Cardiac muscle cell (in vitro differentiated cells and primary cell): ENCODE data around the gene DNASE1L1. TPM values are rescaled to one million over a fixed set of nuclear protein-coding genes. Genes with fewer than 3 reads are reported as not detected.
A peak's percentile ranks its signal among the peaks of the same experiment; 100 is the strongest.

ENCODE experiments used
- DNase-seq, 2 donors: peaks; one replicate each; pipeline versions ENCODE4 v3.0.0 to v3.0.0-alpha.2; 2010 to 2017; ENCODE audit warnings: low read depth in 1 of 2, low spot score in 1 of 2
- H3K27ac ChIP-seq: fragments of 200-600 bp; sonication (generic); 2 replicates; pipeline ENCODE4 v1.5.1; 2016
- H3K27me3 ChIP-seq: fragments of 200-600 bp; sonication (generic); 2 replicates; pipeline ENCODE4 v1.6.0; 2016; ENCODE audit warnings: control low read depth
- H3K36me3 ChIP-seq: fragments of 200-600 bp; sonication (generic); 2 replicates; pipeline ENCODE4 v1.5.1; 2016; ENCODE audit warnings: control low read depth
- H3K4me1 ChIP-seq: fragments of 200-600 bp; sonication (generic); 2 replicates; pipeline ENCODE4 v1.8.1; 2017; ENCODE audit warnings: low read depth, mild to moderate bottlenecking, mixed run types
- H3K4me3 ChIP-seq: fragments of 200-600 bp; sonication (generic); 2 replicates; pipeline ENCODE4 v1.5.1; 2016; ENCODE audit warnings: mild to moderate bottlenecking
- H3K9me3 ChIP-seq: fragments of 200-600 bp; sonication (generic); 2 replicates; pipeline ENCODE4 v1.5.1; 2017; ENCODE audit warnings: low read depth, mild to moderate bottlenecking, control low read depth
- polyA plus RNA-seq: library from polyadenylated mRNA; unstranded; fragments of >200 nt; fragmentation: Nextera tagmentation; extraction: Ambion mirVana; gene quantifications from 2 replicates; pipeline ENCODE4 v1.2.1, GENCODE V29; 2016
- total RNA-seq: library from RNA; depleted of rRNA; stranded (reverse); fragments of >200 nt; gene quantifications from 2 replicates; pipeline ENCODE4 v1.2.3, GENCODE V29; 2016
- TF ChIP-seq, protein P1 (sequence below): IDR thresholded peaks from 2 replicates; pipeline ENCODE4 v1.5.1; 2012; ENCODE audit warnings: low read depth, mild to moderate bottlenecking, low read length

DNASE1L1 gene
- total and polyA plus RNA-seq, 2 experiments from 2014 or later, result 24.8 to 34.3 TPM

DNA sequence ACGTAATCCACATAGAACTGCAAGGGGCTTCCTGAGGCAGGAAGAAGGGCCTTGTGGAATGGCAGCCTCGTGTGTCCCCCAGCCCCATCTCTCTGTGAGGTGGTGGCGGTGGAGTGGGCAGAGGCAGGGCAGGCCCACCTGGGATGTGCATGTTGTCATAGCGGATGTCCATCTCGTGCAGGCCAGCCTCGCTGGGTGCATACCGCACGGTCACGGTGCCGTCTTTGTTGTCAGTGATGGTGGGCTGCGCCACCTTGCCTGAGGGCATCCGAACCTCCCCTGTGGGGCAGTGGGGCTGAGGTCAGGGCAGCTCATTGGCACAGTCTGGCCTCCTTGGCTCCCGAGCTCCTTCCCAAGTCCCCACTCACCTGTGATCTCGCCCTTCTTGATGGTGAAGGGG is 55.0 kb downstream of the DNASE1L1 start:
- no peaks in the 10 kb centered on the region for H3K27me3 ChIP-seq
- no peak for DNase-seq
- no peak overlapping the region for H3K4me3 ChIP-seq
- peak overlapping the region; percentile 23 for H3K27ac ChIP-seq
- TF ChIP-seq, protein P1, sequence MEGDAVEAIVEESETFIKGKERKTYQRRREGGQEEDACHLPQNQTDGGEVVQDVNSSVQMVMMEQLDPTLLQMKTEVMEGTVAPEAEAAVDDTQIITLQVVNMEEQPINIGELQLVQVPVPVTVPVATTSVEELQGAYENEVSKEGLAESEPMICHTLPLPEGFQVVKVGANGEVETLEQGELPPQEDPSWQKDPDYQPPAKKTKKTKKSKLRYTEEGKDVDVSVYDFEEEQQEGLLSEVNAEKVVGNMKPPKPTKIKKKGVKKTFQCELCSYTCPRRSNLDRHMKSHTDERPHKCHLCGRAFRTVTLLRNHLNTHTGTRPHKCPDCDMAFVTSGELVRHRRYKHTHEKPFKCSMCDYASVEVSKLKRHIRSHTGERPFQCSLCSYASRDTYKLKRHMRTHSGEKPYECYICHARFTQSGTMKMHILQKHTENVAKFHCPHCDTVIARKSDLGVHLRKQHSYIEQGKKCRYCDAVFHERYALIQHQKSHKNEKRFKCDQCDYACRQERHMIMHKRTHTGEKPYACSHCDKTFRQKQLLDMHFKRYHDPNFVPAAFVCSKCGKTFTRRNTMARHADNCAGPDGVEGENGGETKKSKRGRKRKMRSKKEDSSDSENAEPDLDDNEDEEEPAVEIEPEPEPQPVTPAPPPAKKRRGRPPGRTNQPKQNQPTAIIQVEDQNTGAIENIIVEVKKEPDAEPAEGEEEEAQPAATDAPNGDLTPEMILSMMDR, result no peak
- H3K9me3 ChIP-seq, result no peaks in the 10 kb centered on the region
- H3K4me1 ChIP-seq, result no peaks in the 10 kb centered on the region
- H3K36me3 ChIP-seq, result peaks cover 42% of the 10 kb centered on the region

DNA sequence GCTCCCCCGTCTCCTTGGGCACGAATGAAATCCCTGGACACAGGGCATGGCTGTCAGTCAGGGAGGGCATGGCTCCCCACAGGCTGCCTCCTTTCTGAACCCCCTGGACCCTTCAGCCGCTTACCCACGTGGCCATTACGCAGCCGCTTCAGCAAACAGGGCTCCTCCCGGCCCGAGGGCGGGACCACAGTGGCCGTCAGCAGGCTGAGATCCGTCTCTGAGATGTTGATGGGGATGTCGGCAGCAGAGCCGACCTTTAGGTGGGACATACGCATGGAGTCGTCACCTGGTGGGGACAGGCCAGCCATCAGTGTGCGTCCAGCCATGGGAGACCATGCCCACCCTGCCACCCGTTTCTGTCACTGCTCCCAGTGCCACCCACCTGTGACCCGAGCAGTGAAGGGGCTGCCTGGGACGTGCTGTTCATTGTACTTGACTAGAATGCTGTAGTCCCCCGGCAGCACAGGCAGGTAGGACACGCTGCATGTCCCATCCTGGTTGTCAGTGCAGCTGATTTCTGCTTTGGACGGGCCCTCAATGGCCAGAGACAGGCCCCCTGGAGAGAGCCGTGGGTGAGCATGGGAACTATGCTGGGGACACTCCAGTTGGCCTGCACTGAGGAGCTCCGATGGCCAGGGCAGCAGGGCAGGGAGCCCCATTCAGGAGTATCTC is 55.7 kb downstream of the DNASE1L1 start:
- Histone ChIP-seq H3K36me3 (peaks cover 38% of the 10 kb centered on the region), H3K9me3 (no peaks in the 10 kb centered on the region), H3K4me3 (no peak overlapping the region), H3K27me3 (no peaks in the 10 kb centered on the region), H3K27ac (peak overlapping the region; percentile 23), H3K4me1 (no peaks in the 10 kb centered on the region)
- TF ChIP-seq, protein P1, result no peak
- no peak for DNase-seq

DNA sequence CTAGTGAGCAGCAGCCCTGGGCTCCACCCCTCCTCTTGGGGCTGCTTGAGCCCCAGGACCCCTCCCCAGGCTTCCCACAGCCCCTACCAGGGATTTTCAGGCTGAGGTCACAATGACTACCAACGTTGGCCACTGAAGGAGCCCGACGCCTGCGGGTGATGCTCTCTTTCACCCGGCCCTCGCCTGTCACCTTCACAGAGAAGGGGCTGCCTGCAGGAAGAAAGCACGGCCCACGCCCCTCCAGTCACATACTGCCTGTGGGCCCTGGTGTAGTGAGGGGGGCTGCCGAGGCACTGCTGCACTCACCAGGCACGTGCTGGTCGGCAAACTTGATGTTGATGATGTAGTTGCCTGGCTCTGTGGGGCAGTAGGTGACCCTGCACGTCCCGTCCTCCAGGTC is 56.6 kb downstream of the DNASE1L1 start:
- no peaks in the 10 kb centered on the region for H3K27me3 ChIP-seq
- H3K4me1 ChIP-seq, result no peaks in the 10 kb centered on the region
- H3K36me3 ChIP-seq, result peaks cover 38% of the 10 kb centered on the region
- H3K4me3 ChIP-seq, result no peak overlapping the region
- peak in 1 of 2 donors; percentile 0 for DNase-seq
- no peak overlapping the region for H3K27ac ChIP-seq
- H3K9me3 ChIP-seq, result no peaks in the 10 kb centered on the region
- TF ChIP-seq, protein P1, result no peak

DNA sequence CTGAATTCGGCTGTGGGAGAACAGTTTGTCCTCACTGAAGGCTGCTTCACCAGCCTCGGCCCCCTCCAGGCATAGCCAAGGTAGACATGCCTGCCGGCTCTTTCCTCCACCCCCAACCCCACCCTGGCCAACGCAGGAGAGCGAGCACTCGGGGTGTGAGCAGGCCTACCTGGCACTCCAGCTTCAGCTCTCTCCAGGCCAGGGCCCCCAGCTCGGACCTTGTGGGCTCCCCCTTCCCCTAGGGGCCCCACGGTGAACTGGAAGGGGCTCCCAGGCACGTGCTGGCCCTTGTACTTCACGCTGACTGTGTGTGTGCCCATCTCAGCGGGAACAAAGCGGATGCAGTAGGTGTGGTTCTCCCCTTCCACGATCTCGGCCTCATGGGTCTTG is 57.0 kb downstream of the DNASE1L1 start:
- Histone ChIP-seq H3K4me3 (no peak overlapping the region), H3K27me3 (no peaks in the 10 kb centered on the region), H3K36me3 (peaks cover 34% of the 10 kb centered on the region), H3K9me3 (no peaks in the 10 kb centered on the region), H3K4me1 (no peaks in the 10 kb centered on the region), H3K27ac (peak overlapping the region; percentile 45)
- DNase-seq, result peak; percentile 0 to 1
- TF ChIP-seq, protein P1, result no peak

Other genes with a start within 250 kb of the DNASE1L1 start
- not detected in 2 replicates for gene OPN1MW, start 226.7 kb downstream of the DNASE1L1 start, total RNA-seq
- gene OPN1MW, start 226.7 kb downstream of the DNASE1L1 start, polyA plus RNA-seq, result not detected in 2 replicates
- not detected in 2 replicates for gene OPN1MW2, start 189.5 kb downstream of the DNASE1L1 start, total RNA-seq
- not detected in 2 replicates for gene OPN1MW2, start 189.5 kb downstream of the DNASE1L1 start, polyA plus RNA-seq
- gene OPN1MW3, start 151.7 kb downstream of the DNASE1L1 start, total RNA-seq, result not detected in 2 replicates
- gene OPN1MW3, start 151.7 kb downstream of the DNASE1L1 start, polyA plus RNA-seq, result not detected in 2 replicates
- gene TEX28, start 114.1 kb downstream of the DNASE1L1 start, total RNA-seq, result not detected in 2 replicates
- gene TEX28, start 114.1 kb downstream of the DNASE1L1 start, polyA plus RNA-seq, result not detected in 2 replicates
- gene TKTL1, start 113.5 kb downstream of the DNASE1L1 start, total RNA-seq, result not detected in 2 replicates
- gene TKTL1, start 113.5 kb downstream of the DNASE1L1 start, polyA plus RNA-seq, result not detected in 2 replicates
- gene FLNA, start 34.6 kb downstream of the DNASE1L1 start, total RNA-seq, result 405 and 447 TPM in 2 replicates
- 250 and 341 TPM in 2 replicates for gene FLNA, start 34.6 kb downstream of the DNASE1L1 start, polyA plus RNA-seq
- gene EMD, start 30.0 kb downstream of the DNASE1L1 start, total RNA-seq, result 56.9 and 66.2 TPM in 2 replicates
- 77.7 and 91.2 TPM in 2 replicates for gene EMD, start 30.0 kb downstream of the DNASE1L1 start, polyA plus RNA-seq
- gene RPL10, start 10.9 kb downstream of the DNASE1L1 start, total RNA-seq, result 2,299 and 4,006 TPM in 2 replicates
- 1,000 and 1,150 TPM in 2 replicates for gene RPL10, start 10.9 kb downstream of the DNASE1L1 start, polyA plus RNA-seq
- 37.4 and 52.1 TPM in 2 replicates for gene TAFAZZIN, start 2.3 kb upstream of the DNASE1L1 start, total RNA-seq
- 59.7 and 65.0 TPM in 2 replicates for gene TAFAZZIN, start 2.3 kb upstream of the DNASE1L1 start, polyA plus RNA-seq
- gene ATP6AP1, start 19.4 kb upstream of the DNASE1L1 start, total RNA-seq, result 52.4 and 71.8 TPM in 2 replicates
- gene ATP6AP1, start 19.4 kb upstream of the DNASE1L1 start, polyA plus RNA-seq, result 132 and 155 TPM in 2 replicates
- gene GDI1, start 27.9 kb upstream of the DNASE1L1 start, total RNA-seq, result 159 and 190 TPM in 2 replicates
- gene GDI1, start 27.9 kb upstream of the DNASE1L1 start, polyA plus RNA-seq, result 131 and 144 TPM in 2 replicates
- gene FAM50A, start 34.9 kb upstream of the DNASE1L1 start, total RNA-seq, result 81.8 and 86.1 TPM in 2 replicates
- 133 and 147 TPM in 2 replicates for gene FAM50A, start 34.9 kb upstream of the DNASE1L1 start, polyA plus RNA-seq
- 13.6 and 13.7 TPM in 2 replicates for gene PLXNA3, start 49.0 kb upstream of the DNASE1L1 start, total RNA-seq
- gene PLXNA3, start 49.0 kb upstream of the DNASE1L1 start, polyA plus RNA-seq, result 23.3 and 27.4 TPM in 2 replicates
- 71.2 and 82.7 TPM in 2 replicates for gene LAGE3, start 70.0 kb upstream of the DNASE1L1 start, total RNA-seq
- gene LAGE3, start 70.0 kb upstream of the DNASE1L1 start, polyA plus RNA-seq, result 63.5 and 71.4 TPM in 2 replicates
- 65.2 and 103 TPM in 2 replicates for gene UBL4A, start 77.4 kb upstream of the DNASE1L1 start, total RNA-seq
- 53.4 and 60.7 TPM in 2 replicates for gene UBL4A, start 77.4 kb upstream of the DNASE1L1 start, polyA plus RNA-seq
- 31.1 and 47.3 TPM in 2 replicates for gene SLC10A3, start 81.4 kb upstream of the DNASE1L1 start, total RNA-seq
- gene SLC10A3, start 81.4 kb upstream of the DNASE1L1 start, polyA plus RNA-seq, result 25.9 and 29.9 TPM in 2 replicates
- 121 and 140 TPM in 2 replicates for gene FAM3A, start 107.0 kb upstream of the DNASE1L1 start, total RNA-seq
- 112 and 136 TPM in 2 replicates for gene FAM3A, start 107.0 kb upstream of the DNASE1L1 start, polyA plus RNA-seq
- gene G6PD, start 137.6 kb upstream of the DNASE1L1 start, total RNA-seq, result 30.7 and 36.0 TPM in 2 replicates
- gene G6PD, start 137.6 kb upstream of the DNASE1L1 start, polyA plus RNA-seq, result 7.7 and 9.9 TPM in 2 replicates
- gene IKBKG, start 138.4 kb upstream of the DNASE1L1 start, total RNA-seq, result 15.1 and 18.7 TPM in 2 replicates
- 13.6 and 23.5 TPM in 2 replicates for gene IKBKG, start 138.4 kb upstream of the DNASE1L1 start, polyA plus RNA-seq
- gene CTAG1A, start 175.9 kb upstream of the DNASE1L1 start, total RNA-seq, result not detected in 2 replicates
- not detected in 2 replicates for gene CTAG1A, start 175.9 kb upstream of the DNASE1L1 start, polyA plus RNA-seq
- not detected in 2 replicates for gene CTAG1B, start 210.0 kb upstream of the DNASE1L1 start, total RNA-seq
- gene CTAG1B, start 210.0 kb upstream of the DNASE1L1 start, polyA plus RNA-seq, result not detected in 2 replicates
- gene CTAG2, start 244.3 kb upstream of the DNASE1L1 start, total RNA-seq, result not detected in 2 replicates
- not detected in 2 replicates for gene CTAG2, start 244.3 kb upstream of the DNASE1L1 start, polyA plus RNA-seq